Measurements from ENCODE around the gene DYNC1I1. TPM values are rescaled to one million over a fixed set of nuclear protein-coding genes. Genes with fewer than 3 reads are reported as not detected.
A peak's percentile ranks its signal among the peaks of the same experiment; 100 is the strongest.

DYNC1I1 gene
- total and polyA plus RNA-seq, 2 donors = 2.5 to 6.3 TPM

GRCh38 chr7:96045181-96045580 lies 272.8 kb downstream of the DYNC1I1 start:
- DNase-seq (ENCODE audit: low read depth in 6 of 9, low spot score in 9 of 9) = no peak
- Histone ChIP-seq H3K4me1 (ENCODE audit: control insufficient read depth in 2 of 2, insufficient read depth in 2 of 2, low read length in 2 of 2) (no peaks in the 10 kb centered on the region), H3K4me3 (ENCODE audit: low read length in 2 of 2) (no peak overlapping the region), H3K27me3 (ENCODE audit: control insufficient read depth in 2 of 2, insufficient read depth in 1 of 2, low read length in 1 of 2) (no peaks in the 10 kb centered on the region), H3K36me3 (ENCODE audit: control insufficient read depth in 2 of 2, insufficient read depth in 2 of 2, low read length in 1 of 2) (no peaks in the 10 kb centered on the region), H3K9me3 (ENCODE audit: control insufficient read depth in 2 of 2, insufficient read depth in 1 of 2, low read length in 1 of 2) (no peaks in the 10 kb centered on the region), H3K27ac (ENCODE audit: low read depth in 1 of 2, low read length in 1 of 2) (no peak overlapping the region)
- 95% methylated on average over 3 of the region's 3 CpGs for WGBS

DNA sequence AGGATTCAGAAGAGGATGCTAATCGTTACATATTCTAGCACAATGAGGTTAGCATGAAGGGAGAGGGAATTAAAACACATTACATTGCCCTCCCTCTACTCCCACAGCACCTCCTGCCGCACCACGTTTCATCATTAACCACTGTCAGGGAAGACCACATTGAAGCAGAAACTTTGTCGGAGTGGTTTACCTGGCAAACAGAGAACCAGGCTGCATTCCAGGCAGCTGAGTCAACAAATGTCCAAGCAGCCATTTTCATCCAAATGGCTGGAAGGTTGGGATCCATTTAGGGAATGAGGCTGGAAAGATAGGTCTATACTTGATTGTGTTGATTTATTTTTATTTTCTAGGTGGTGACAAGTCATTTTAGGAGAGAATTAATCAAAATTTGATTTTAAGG lies 273.6 kb downstream of the DYNC1I1 start:
- H3K36me3 ChIP-seq (ENCODE audit: control insufficient read depth in 2 of 2, insufficient read depth in 2 of 2, low read length in 1 of 2) = no peaks in the 10 kb centered on the region
- DNase-seq (ENCODE audit: low read depth in 6 of 9, low spot score in 9 of 9) = no peak
- H3K4me3 ChIP-seq (ENCODE audit: low read length in 2 of 2) = no peak overlapping the region
- H3K4me1 ChIP-seq (ENCODE audit: control insufficient read depth in 2 of 2, insufficient read depth in 2 of 2, low read length in 2 of 2) = no peaks in the 10 kb centered on the region
- WGBS = 93% methylated on average over 4 of the region's 4 CpGs
- no peaks in the 10 kb centered on the region for H3K9me3 ChIP-seq (ENCODE audit: control insufficient read depth in 2 of 2, insufficient read depth in 1 of 2, low read length in 1 of 2)
- no peaks in the 10 kb centered on the region for H3K27me3 ChIP-seq (ENCODE audit: control insufficient read depth in 2 of 2, insufficient read depth in 1 of 2, low read length in 1 of 2)
- H3K27ac ChIP-seq (ENCODE audit: low read depth in 1 of 2, low read length in 1 of 2) = no peak overlapping the region

DNA sequence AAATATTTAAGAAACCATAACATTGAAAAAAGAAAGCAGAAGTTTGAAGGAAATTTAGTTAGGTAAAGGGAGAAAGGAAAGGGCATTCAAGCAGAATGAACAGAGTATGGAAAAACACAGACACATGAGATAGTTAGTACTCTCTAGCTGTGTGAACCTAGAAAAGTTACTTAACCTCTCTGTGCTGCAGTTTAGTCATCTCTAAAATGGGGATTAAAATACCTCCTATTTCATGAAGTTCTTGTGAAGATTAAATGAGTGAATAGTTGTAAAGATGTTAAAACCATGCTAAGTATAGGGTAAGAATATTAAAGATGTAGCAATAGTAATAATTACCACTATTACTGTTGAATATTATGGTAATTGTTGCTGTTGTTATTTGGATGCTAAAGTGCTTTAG lies 279.9 kb downstream of the DYNC1I1 start:
- H3K9me3 ChIP-seq (ENCODE audit: control insufficient read depth in 2 of 2, insufficient read depth in 1 of 2, low read length in 1 of 2) = no peaks in the 10 kb centered on the region
- no peaks in the 10 kb centered on the region for H3K27me3 ChIP-seq (ENCODE audit: control insufficient read depth in 2 of 2, insufficient read depth in 1 of 2, low read length in 1 of 2)
- H3K4me1 ChIP-seq (ENCODE audit: control insufficient read depth in 2 of 2, insufficient read depth in 2 of 2, low read length in 2 of 2) = no peaks in the 10 kb centered on the region
- no peak for DNase-seq (ENCODE audit: low read depth in 6 of 9, low spot score in 9 of 9)
- no peak overlapping the region for H3K27ac ChIP-seq (ENCODE audit: low read depth in 1 of 2, low read length in 1 of 2)
- H3K36me3 ChIP-seq (ENCODE audit: control insufficient read depth in 2 of 2, insufficient read depth in 2 of 2, low read length in 1 of 2) = no peaks in the 10 kb centered on the region
- no peak overlapping the region for H3K4me3 ChIP-seq (ENCODE audit: low read length in 2 of 2)

- Histone ChIP-seq H3K4me3 (ENCODE audit: low read length in 2 of 2) (no peak overlapping the region), H3K9me3 (ENCODE audit: control insufficient read depth in 2 of 2, insufficient read depth in 1 of 2, low read length in 1 of 2) (no peaks in the 10 kb centered on the region), H3K4me1 (ENCODE audit: control insufficient read depth in 2 of 2, insufficient read depth in 2 of 2, low read length in 2 of 2) (no peaks in the 10 kb centered on the region), H3K36me3 (ENCODE audit: control insufficient read depth in 2 of 2, insufficient read depth in 2 of 2, low read length in 1 of 2) (no peaks in the 10 kb centered on the region), H3K27ac (ENCODE audit: low read depth in 1 of 2, low read length in 1 of 2) (no peak overlapping the region), H3K27me3 (ENCODE audit: control insufficient read depth in 2 of 2, insufficient read depth in 1 of 2, low read length in 1 of 2) (no peaks in the 10 kb centered on the region)
- WGBS = 85% methylated on average over 4 of the region's 4 CpGs
- no peak for DNase-seq (ENCODE audit: low read depth in 6 of 9, low spot score in 9 of 9)
Observed at GRCh38 chr7:96052860-96053470, 280.6 kb downstream of the DYNC1I1 start.

GRCh38 chr7:96055717-96056116 lies 283.4 kb downstream of the DYNC1I1 start:
- Histone ChIP-seq H3K4me1 (ENCODE audit: control insufficient read depth in 2 of 2, insufficient read depth in 2 of 2, low read length in 2 of 2) (no peaks in the 10 kb centered on the region), H3K9me3 (ENCODE audit: control insufficient read depth in 2 of 2, insufficient read depth in 1 of 2, low read length in 1 of 2) (no peaks in the 10 kb centered on the region), H3K36me3 (ENCODE audit: control insufficient read depth in 2 of 2, insufficient read depth in 2 of 2, low read length in 1 of 2) (no peaks in the 10 kb centered on the region), H3K4me3 (ENCODE audit: low read length in 2 of 2) (no peak overlapping the region), H3K27ac (ENCODE audit: low read depth in 1 of 2, low read length in 1 of 2) (no peak overlapping the region), H3K27me3 (ENCODE audit: control insufficient read depth in 2 of 2, insufficient read depth in 1 of 2, low read length in 1 of 2) (no peaks in the 10 kb centered on the region)
- WGBS = 91% methylated on average over 1 of the region's 1 CpG
- no peak for DNase-seq (ENCODE audit: low read depth in 6 of 9, low spot score in 9 of 9)

DNA sequence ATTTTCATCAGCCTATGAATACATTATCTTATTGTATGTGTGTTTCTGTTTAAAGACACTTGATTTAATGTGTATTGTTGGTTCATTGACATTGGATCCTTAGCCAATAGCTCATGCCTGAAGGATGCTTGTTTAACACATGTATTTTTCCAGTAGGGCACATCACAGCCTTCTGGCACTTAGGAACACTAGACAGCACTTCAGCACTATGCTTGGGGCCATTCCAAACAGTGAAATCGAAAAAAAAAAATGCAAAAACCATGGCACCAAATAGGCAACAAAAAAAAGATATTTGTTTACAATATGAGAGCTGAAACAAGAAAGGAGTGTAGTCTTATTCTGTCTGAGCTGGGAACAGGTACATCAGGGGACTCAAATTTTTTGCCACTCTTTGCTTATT lies 286.7 kb downstream of the DYNC1I1 start:
- Histone ChIP-seq H3K9me3 (ENCODE audit: control insufficient read depth in 2 of 2, insufficient read depth in 1 of 2, low read length in 1 of 2) (no peaks in the 10 kb centered on the region), H3K4me1 (ENCODE audit: control insufficient read depth in 2 of 2, insufficient read depth in 2 of 2, low read length in 2 of 2) (no peaks in the 10 kb centered on the region), H3K27ac (ENCODE audit: low read depth in 1 of 2, low read length in 1 of 2) (no peak overlapping the region), H3K27me3 (ENCODE audit: control insufficient read depth in 2 of 2, insufficient read depth in 1 of 2, low read length in 1 of 2) (no peaks in the 10 kb centered on the region), H3K36me3 (ENCODE audit: control insufficient read depth in 2 of 2, insufficient read depth in 2 of 2, low read length in 1 of 2) (no peaks in the 10 kb centered on the region), H3K4me3 (ENCODE audit: low read length in 2 of 2) (no peak overlapping the region)
- 79% methylated on average over 1 of the region's 1 CpG for WGBS
- no peak for DNase-seq (ENCODE audit: low read depth in 6 of 9, low spot score in 9 of 9)

- no peak for DNase-seq (ENCODE audit: low read depth in 6 of 9, low spot score in 9 of 9)
- Histone ChIP-seq H3K36me3 (ENCODE audit: control insufficient read depth in 2 of 2, insufficient read depth in 2 of 2, low read length in 1 of 2) (no peaks in the 10 kb centered on the region), H3K27me3 (ENCODE audit: control insufficient read depth in 2 of 2, insufficient read depth in 1 of 2, low read length in 1 of 2) (no peaks in the 10 kb centered on the region), H3K9me3 (ENCODE audit: control insufficient read depth in 2 of 2, insufficient read depth in 1 of 2, low read length in 1 of 2) (no peaks in the 10 kb centered on the region), H3K4me1 (ENCODE audit: control insufficient read depth in 2 of 2, insufficient read depth in 2 of 2, low read length in 2 of 2) (no peaks in the 10 kb centered on the region), H3K4me3 (ENCODE audit: low read length in 2 of 2) (no peak overlapping the region), H3K27ac (ENCODE audit: low read depth in 1 of 2, low read length in 1 of 2) (no peak overlapping the region)
- WGBS = 88% methylated on average over 7 of the region's 7 CpGs
Observed at GRCh38 chr7:96061009-96061408, 288.7 kb downstream of the DYNC1I1 start.

- Histone ChIP-seq H3K4me3 (ENCODE audit: low read length in 2 of 2) (no peak overlapping the region), H3K36me3 (ENCODE audit: control insufficient read depth in 2 of 2, insufficient read depth in 2 of 2, low read length in 1 of 2) (no peaks in the 10 kb centered on the region), H3K27me3 (ENCODE audit: control insufficient read depth in 2 of 2, insufficient read depth in 1 of 2, low read length in 1 of 2) (no peaks in the 10 kb centered on the region), H3K27ac (ENCODE audit: low read depth in 1 of 2, low read length in 1 of 2) (no peak overlapping the region), H3K4me1 (ENCODE audit: control insufficient read depth in 2 of 2, insufficient read depth in 2 of 2, low read length in 2 of 2) (no peaks in the 10 kb centered on the region), H3K9me3 (ENCODE audit: control insufficient read depth in 2 of 2, insufficient read depth in 1 of 2, low read length in 1 of 2) (no peaks in the 10 kb centered on the region)
- DNase-seq (ENCODE audit: low read depth in 6 of 9, low spot score in 9 of 9) = peak in 1 of 9 donors; percentile 9
- WGBS = 86% methylated on average over 4 of the region's 4 CpGs
Observed at GRCh38 chr7:96061844-96062243, 289.5 kb downstream of the DYNC1I1 start.

GRCh38 chr7:96067321-96067720 lies 295.0 kb downstream of the DYNC1I1 start:
- no peak for DNase-seq (ENCODE audit: low read depth in 6 of 9, low spot score in 9 of 9)
- Histone ChIP-seq H3K36me3 (ENCODE audit: control insufficient read depth in 2 of 2, insufficient read depth in 2 of 2, low read length in 1 of 2) (no peaks in the 10 kb centered on the region), H3K27ac (ENCODE audit: low read depth in 1 of 2, low read length in 1 of 2) (no peak overlapping the region), H3K4me3 (ENCODE audit: low read length in 2 of 2) (no peak overlapping the region), H3K9me3 (ENCODE audit: control insufficient read depth in 2 of 2, insufficient read depth in 1 of 2, low read length in 1 of 2) (no peaks in the 10 kb centered on the region), H3K27me3 (ENCODE audit: control insufficient read depth in 2 of 2, insufficient read depth in 1 of 2, low read length in 1 of 2) (peaks cover 0 to 5% of the 10 kb centered on the region in 2 donors), H3K4me1 (ENCODE audit: control insufficient read depth in 2 of 2, insufficient read depth in 2 of 2, low read length in 2 of 2) (no peaks in the 10 kb centered on the region)
- 79% methylated on average over 1 of the region's 1 CpG for WGBS

GRCh38 chr7:96069401-96069800 lies 297.0 kb downstream of the DYNC1I1 start:
- H3K27ac ChIP-seq (ENCODE audit: low read depth in 1 of 2, low read length in 1 of 2) = no peak overlapping the region
- 92% methylated on average over 3 of the region's 3 CpGs for WGBS
- no peaks in the 10 kb centered on the region for H3K36me3 ChIP-seq (ENCODE audit: control insufficient read depth in 2 of 2, insufficient read depth in 2 of 2, low read length in 1 of 2)
- H3K4me3 ChIP-seq (ENCODE audit: low read length in 2 of 2) = no peak overlapping the region
- no peaks in the 10 kb centered on the region for H3K9me3 ChIP-seq (ENCODE audit: control insufficient read depth in 2 of 2, insufficient read depth in 1 of 2, low read length in 1 of 2)
- H3K27me3 ChIP-seq (ENCODE audit: control insufficient read depth in 2 of 2, insufficient read depth in 1 of 2, low read length in 1 of 2) = peaks cover 0 to 5% of the 10 kb centered on the region in 2 donors
- no peak for DNase-seq (ENCODE audit: low read depth in 6 of 9, low spot score in 9 of 9)
- H3K4me1 ChIP-seq (ENCODE audit: control insufficient read depth in 2 of 2, insufficient read depth in 2 of 2, low read length in 2 of 2) = no peaks in the 10 kb centered on the region
